ENCODE data around the gene F8A3. TPM values are rescaled to one million over a fixed set of nuclear protein-coding genes. Genes with fewer than 3 reads are reported as not detected.
A peak's percentile ranks its signal among the peaks of the same experiment; 100 is the strongest.

Gene F8A3
- total and polyA plus RNA-seq, 9 of the 15 experiments (the other 6 are each of a cell fraction or from before 2014, with no cell fraction given), result not detected

DNA sequence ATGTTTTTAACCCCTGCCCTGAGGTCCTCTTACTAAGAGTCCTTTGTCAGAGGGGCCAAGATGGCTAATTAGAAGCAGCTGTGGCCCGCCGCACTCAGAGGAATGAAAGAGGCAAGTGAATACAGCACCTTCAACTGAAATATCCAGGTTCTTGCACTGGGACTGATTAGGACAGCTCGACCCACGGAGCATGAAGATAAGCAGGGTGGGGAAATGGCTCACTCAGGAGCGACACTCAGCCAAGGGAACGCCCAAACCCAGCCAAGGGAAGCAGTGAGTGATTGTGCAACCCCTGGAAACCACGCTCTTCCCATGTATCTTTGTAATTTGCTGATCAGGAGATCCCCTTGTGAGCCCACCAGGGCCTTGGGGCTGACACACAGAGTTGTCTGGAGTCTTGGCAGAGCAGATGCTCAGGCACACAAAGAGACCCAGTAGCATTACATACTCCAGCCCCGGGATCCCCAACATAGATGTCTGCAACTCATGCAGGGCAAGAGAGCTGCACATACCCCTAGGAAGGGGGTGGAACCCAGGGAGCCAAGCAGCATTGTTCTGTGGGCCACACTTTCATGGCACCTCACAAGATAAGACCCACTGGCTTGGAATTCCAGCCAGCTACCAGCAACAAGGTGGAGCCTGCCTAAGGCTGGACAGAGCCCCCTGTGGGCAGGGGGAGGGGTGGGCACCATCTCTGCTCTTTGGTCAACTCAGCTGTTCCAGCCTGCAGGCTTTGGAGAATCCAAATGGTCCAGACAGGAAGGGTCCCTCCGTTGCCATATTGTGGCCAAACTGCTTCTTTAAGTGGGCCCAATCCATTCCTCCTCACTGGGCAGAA lies 23.3 kb downstream of the F8A3 start (continued):
- TF ChIP-seq PATZ1 (CRISPR knock-in tag; IDR thresholded peaks at IDR 0.05; ENCODE audit: borderline replicate concordance) (no peak), SAP30 (IDR thresholded peaks at IDR 0.05; ENCODE audit: borderline replicate concordance, insufficient read depth, low read depth, low read length, poor library complexity, severe bottlenecking) (no peak), ZNF175 (CRISPR knock-in tag; IDR thresholded peaks at IDR 0.05; ENCODE audit: low read depth) (no peak), CAMTA2 (CRISPR knock-in tag; conservative IDR thresholded peaks at IDR 0.05) (no peak), ARHGAP35 (IDR thresholded peaks at IDR 0.05; ENCODE audit: partially characterized antibody) (no peak), STAG1 (CRISPR knock-in tag; IDR thresholded peaks at IDR 0.05; ENCODE audit: borderline replicate concordance) (no peak), GTF2F1 (IDR thresholded peaks at IDR 0.05; ENCODE audit: low read depth, low read length) (no peak), NFYB (IDR thresholded peaks at IDR 0.05; ENCODE audit: extremely low read depth, insufficient read length) (no peak), ZNF436 (CRISPR knock-in tag; IDR thresholded peaks at IDR 0.05) (no peak), NFE2 (IDR thresholded peaks at IDR 0.05; ENCODE audit: low read depth) (no peak), EP400 (IDR thresholded peaks at IDR 0.05) (peak; percentile 46), ZNF639 (CRISPR knock-in tag; conservative IDR thresholded peaks at IDR 0.05 in 1 of 2, IDR thresholded peaks at IDR 0.05 in 1 of 2) (no peak), RAD51 (IDR thresholded peaks at IDR 0.05; ENCODE audit: borderline replicate concordance, low read depth) (no peak), PCBP1 (IDR thresholded peaks at IDR 0.05; ENCODE audit: low read depth, low read length, poor library complexity, severe bottlenecking) (no peak), ZNF212 (CRISPR knock-in tag; IDR thresholded peaks at IDR 0.05) (no peak), BHLHE40 (IDR thresholded peaks at IDR 0.05; ENCODE audit: low read length) (no peak), DEAF1 (CRISPR knock-in tag; IDR thresholded peaks at IDR 0.05) (no peak)
- TF ChIP-seq, protein P1, sequence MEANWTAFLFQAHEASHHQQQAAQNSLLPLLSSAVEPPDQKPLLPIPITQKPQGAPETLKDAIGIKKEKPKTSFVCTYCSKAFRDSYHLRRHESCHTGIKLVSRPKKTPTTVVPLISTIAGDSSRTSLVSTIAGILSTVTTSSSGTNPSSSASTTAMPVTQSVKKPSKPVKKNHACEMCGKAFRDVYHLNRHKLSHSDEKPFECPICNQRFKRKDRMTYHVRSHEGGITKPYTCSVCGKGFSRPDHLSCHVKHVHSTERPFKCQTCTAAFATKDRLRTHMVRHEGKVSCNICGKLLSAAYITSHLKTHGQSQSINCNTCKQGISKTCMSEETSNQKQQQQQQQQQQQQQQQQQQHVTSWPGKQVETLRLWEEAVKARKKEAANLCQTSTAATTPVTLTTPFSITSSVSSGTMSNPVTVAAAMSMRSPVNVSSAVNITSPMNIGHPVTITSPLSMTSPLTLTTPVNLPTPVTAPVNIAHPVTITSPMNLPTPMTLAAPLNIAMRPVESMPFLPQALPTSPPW (CRISPR knock-in tag; IDR thresholded peaks at IDR 0.05), result no peak
- TF ChIP-seq, protein P2, sequence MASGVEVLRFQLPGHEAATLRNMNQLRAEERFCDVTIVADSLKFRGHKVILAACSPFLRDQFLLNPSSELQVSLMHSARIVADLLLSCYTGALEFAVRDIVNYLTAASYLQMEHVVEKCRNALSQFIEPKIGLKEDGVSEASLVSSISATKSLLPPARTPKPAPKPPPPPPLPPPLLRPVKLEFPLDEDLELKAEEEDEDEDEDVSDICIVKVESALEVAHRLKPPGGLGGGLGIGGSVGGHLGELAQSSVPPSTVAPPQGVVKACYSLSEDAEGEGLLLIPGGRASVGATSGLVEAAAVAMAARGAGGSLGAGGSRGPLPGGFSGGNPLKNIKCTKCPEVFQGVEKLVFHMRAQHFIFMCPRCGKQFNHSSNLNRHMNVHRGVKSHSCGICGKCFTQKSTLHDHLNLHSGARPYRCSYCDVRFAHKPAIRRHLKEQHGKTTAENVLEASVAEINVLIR (CRISPR knock-in tag; IDR thresholded peaks at IDR 0.05), result no peak
